Coronary artery (tissue), 2 donors: ENCODE measurements around the gene CAPN11.
A peak's percentile ranks its signal among the peaks of the same experiment; 100 is the strongest.

ENCODE experiments used
- DNase-seq: peaks from one replicate; pipeline ENCODE4 v3.0.0-alpha.2; 2017; ENCODE audit warnings: low spot score
- H3K27ac ChIP-seq, 2 donors: fragments of 200-600 bp; sonication (generic); one replicate each; pipeline ENCODE4 v1.5.1; 2016 to 2019
- H3K4me3 ChIP-seq: fragments of 200-600 bp; sonication (generic); 2 replicates; pipeline ENCODE4 v1.5.1; 2016; ENCODE audit warnings: mild to moderate bottlenecking, moderate library complexity
- CTCF ChIP-seq: fragments of 200-600 bp; sonication (generic); IDR thresholded peaks from one replicate; pipeline ENCODE4 v1.5.1; 2019; ENCODE audit warnings: antibody characterized with exemption

CAPN11 gene

DNA sequence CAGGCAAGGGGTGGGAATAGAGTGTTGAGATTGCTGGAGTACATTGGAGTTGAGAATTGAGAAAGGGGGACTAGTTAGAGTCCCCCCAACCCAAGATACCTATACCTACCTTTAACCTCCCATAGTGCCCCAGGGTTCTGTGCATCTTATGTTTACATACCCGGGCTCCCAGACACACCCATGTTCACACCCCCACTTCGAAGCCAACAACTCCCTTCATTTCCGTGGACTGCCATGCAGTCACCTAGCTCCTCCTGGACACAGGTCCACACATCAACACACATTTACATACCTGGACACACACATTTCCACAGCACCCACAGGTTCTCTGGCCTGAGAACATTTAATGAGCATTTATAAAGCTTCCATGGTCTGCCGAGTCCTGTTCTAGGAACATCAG is 26.1 kb upstream of the CAPN11 start:
- no peak overlapping the region for H3K27ac ChIP-seq
- DNase-seq: no peak
- H3K4me3 ChIP-seq: no peak overlapping the region
- TF ChIP-seq CTCF: no peak

GRCh38 chr6:44133003-44133931 is 25.4 kb upstream of the CAPN11 start:
- no peak for TF ChIP-seq CTCF
- Histone ChIP-seq H3K4me3 (peak overlapping the region; percentile 51), H3K27ac (peak overlapping the region in 1 of 2 donors; percentile 60)
- DNase-seq: no peak

- no peak for TF ChIP-seq CTCF
- Histone ChIP-seq H3K4me3 (no peak overlapping the region), H3K27ac (no peak overlapping the region)
- DNase-seq: no peak
Observed at GRCh38 chr6:44133981-44134711, 24.5 kb upstream of the CAPN11 start.

GRCh38 chr6:44135173-44135758 is 23.4 kb upstream of the CAPN11 start:
- no peak for DNase-seq
- H3K4me3 ChIP-seq: no peak overlapping the region
- no peak for TF ChIP-seq CTCF
- H3K27ac ChIP-seq: no peak overlapping the region

GRCh38 chr6:44135875-44136274 is 22.7 kb upstream of the CAPN11 start:
- no peak overlapping the region for H3K4me3 ChIP-seq
- TF ChIP-seq CTCF: no peak
- no peak for DNase-seq
- no peak overlapping the region for H3K27ac ChIP-seq

GRCh38 chr6:44138717-44139350 is 19.8 kb upstream of the CAPN11 start:
- no peak overlapping the region for H3K4me3 ChIP-seq
- no peak for TF ChIP-seq CTCF
- DNase-seq: no peak
- no peak overlapping the region for H3K27ac ChIP-seq
